Endothelial cell of umbilical vein (primary cell): ENCODE measurements around the gene SLC16A7. TPM values are rescaled to one million over a fixed set of nuclear protein-coding genes. Genes with fewer than 3 reads are reported as not detected.

Experiments
- BruUV-seq: library from RNA; stranded (reverse); fragments of 400-500 nt; replicated peaks from 2 replicates; lab custom pipeline; 2021; lab: Mats Ljungman, UMichigan
- CTCF ChIA-PET: fragments of 300-600, 350-600 bp; sonication (Branson Sonifier 250); formaldehyde crosslinking; loops from one replicate; lab custom pipeline; 2021; ENCODE audit warnings: antibody characterized with exemption, inconsistent platforms; lab: Charles Lee
- POLR2A ChIA-PET: fragments of 300-600, 350-600 bp; sonication (Branson Sonifier 250); formaldehyde crosslinking; loops from one replicate; lab custom pipeline; 2021; ENCODE audit warnings: antibody characterized with exemption, inconsistent platforms; lab: Charles Lee
- DNase-seq: peaks from one replicate; pipeline ENCODE4 v3.0.0-alpha.2; 2011; ENCODE audit warnings: low read depth, low spot score
- FAIRE-seq: peaks from 2 replicates; lab custom pipeline; 2011; peaks lifted over from hg19 to GRCh38; lab: Jason Lieb, UNC
- H2AFZ ChIP-seq: 2 replicates; pipeline ENCODE4 v1.6.0; 2012; ENCODE audit warnings: low read depth, low read length, control low read depth, inconsistent platforms
- H3K27ac ChIP-seq: 2 replicates; pipeline ENCODE4 v1.5.1; 2011; ENCODE audit warnings: low read depth, mild to moderate bottlenecking, control low read depth, low read length, moderate library complexity; ENCODE audit not compliant: insufficient read depth
- H3K27me3 ChIP-seq, 2 experiments: 2 replicates each; pipeline versions ENCODE4 v1.6.0 to v1.6.1; 2011; ENCODE audit warnings: low read length in 2 of 2, mixed read lengths in 1 of 2; ENCODE audit not compliant: control insufficient read depth in 2 of 2, insufficient read depth in 2 of 2
- H3K36me3 ChIP-seq, 2 experiments: 2 replicates in 1 of 2; 3 replicates in 1 of 2; pipeline ENCODE4 v1.5.1; 2011; ENCODE audit warnings: low read length in 2 of 2, mild to moderate bottlenecking in 1 of 2, moderate library complexity in 1 of 2; ENCODE audit not compliant: control insufficient read depth in 2 of 2, insufficient read depth in 2 of 2; ENCODE audit errors: extremely low read depth in 1 of 2
- H3K4me1 ChIP-seq: 3 replicates; pipeline ENCODE4 v1.5.1; 2011; ENCODE audit warnings: mild to moderate bottlenecking, low read length; ENCODE audit not compliant: control insufficient read depth, insufficient read depth; ENCODE audit errors: extremely low read depth
- H3K4me2 ChIP-seq: 2 replicates; pipeline ENCODE4 v1.6.1; 2011; ENCODE audit warnings: low read length, control low read depth, mixed read lengths; ENCODE audit not compliant: insufficient read depth
- H3K4me3 ChIP-seq, 3 experiments: fragments of 200-600 bp in 1 of 3; sonication (generic), shearing (Covaris generic) in 1 of 3; replicated peaks in 1 of 3; 2 replicates each; pipeline ENCODE4 v1.5.1; 2011 to 2016; ENCODE audit warnings: control low read depth in 3 of 3, low read length in 3 of 3, mild to moderate bottlenecking in 2 of 3, inconsistent platforms in 1 of 3, low read depth in 1 of 3, moderate library complexity in 1 of 3; ENCODE audit not compliant: insufficient read depth in 1 of 3
- H3K79me2 ChIP-seq: 2 replicates; pipeline ENCODE4 v1.6.0; 2012; ENCODE audit warnings: low read length, inconsistent platforms; ENCODE audit not compliant: control insufficient read depth, insufficient read depth
- H3K9ac ChIP-seq: replicated peaks from 2 replicates; pipeline ENCODE3; 2011; ENCODE audit warnings: low read length, control low read depth; ENCODE audit not compliant: insufficient read depth; ENCODE audit errors: extremely low read depth
- H3K9me1 ChIP-seq: replicated peaks from 3 replicates; pipeline ENCODE4 v1.6.0; 2011; ENCODE audit warnings: mild to moderate bottlenecking, low read length; ENCODE audit not compliant: control insufficient read depth, insufficient read depth; ENCODE audit errors: extremely low read depth
- H3K9me3 ChIP-seq: replicated peaks from 2 replicates; pipeline ENCODE4 v1.5.1; 2012; ENCODE audit warnings: low read length, inconsistent platforms; ENCODE audit not compliant: control insufficient read depth, insufficient read depth
- H4K20me1 ChIP-seq: replicated peaks from 2 replicates; pipeline ENCODE3; 2011; ENCODE audit warnings: mild to moderate bottlenecking, low read length; ENCODE audit not compliant: control insufficient read depth, insufficient read depth; ENCODE audit errors: extremely low read depth
- CTCF ChIP-seq, 2 donors: IDR thresholded peaks; 1 replicate in 1 of 2; 2 replicates in 1 of 2; pipeline ENCODE4 v1.5.1; 2011; ENCODE audit warnings: low read length in 2 of 2, mild to moderate bottlenecking in 2 of 2, moderate library complexity in 2 of 2, control low read depth in 1 of 2, inconsistent platforms in 1 of 2, low read depth in 1 of 2; ENCODE audit not compliant: insufficient read depth in 1 of 2; ENCODE audit errors: extremely low read depth in 1 of 2
- EZH2 ChIP-seq: IDR thresholded peaks from 2 replicates; pipeline ENCODE4 v1.6.1; 2012; ENCODE audit warnings: borderline replicate concordance, low read depth, mild to moderate bottlenecking, moderate library complexity, low read length, inconsistent platforms; ENCODE audit not compliant: severe bottlenecking
- FOS ChIP-seq: IDR thresholded peaks from 2 replicates; pipeline ENCODE4 v1.6.1; 2011; ENCODE audit warnings: mild to moderate bottlenecking, low read length, moderate library complexity, borderline replicate concordance; ENCODE audit not compliant: insufficient read depth
- GATA2 ChIP-seq: IDR thresholded peaks from 2 replicates; pipeline ENCODE4 v1.7.0; 2011; ENCODE audit warnings: low read depth, mild to moderate bottlenecking, moderate library complexity, mixed read lengths, low read length; ENCODE audit not compliant: insufficient read length, insufficient read depth
- JUN ChIP-seq: IDR thresholded peaks from 2 replicates; pipeline ENCODE4 v1.6.1; 2011; ENCODE audit warnings: borderline replicate concordance, low read depth; ENCODE audit not compliant: insufficient read length, insufficient read depth
- MYC ChIP-seq: IDR thresholded peaks from one replicate; pipeline ENCODE4 v1.6.1; 2011; ENCODE audit warnings: mild to moderate bottlenecking, low read depth, low read length
- POLR2A ChIP-seq: IDR thresholded peaks from 2 replicates; pipeline ENCODE4 v1.6.1; 2012; ENCODE audit warnings: low read depth, mild to moderate bottlenecking, control low read depth, low read length
- POLR2AphosphoS5 ChIP-seq: IDR thresholded peaks from 2 replicates; pipeline ENCODE4 v1.6.1; 2012; ENCODE audit warnings: low read depth, mild to moderate bottlenecking, control low read depth, low read length, moderate library complexity; ENCODE audit not compliant: insufficient read depth
- dilution Hi-C: fragments of 300-500 bp; cut with MboI; formaldehyde crosslinking; loops from one replicate; pipeline ENCODE4 v1.15.0; 2019; ENCODE audit warnings: low sequenced_read_pairs; ENCODE audit not compliant: extremely low pct_ligation_motif_present
- intact Hi-C: fragments of 100-400 bp; cut with micrococcal nuclease; formaldehyde crosslinking; loops from one replicate; pipeline ENCODE4 v1.10.0; 2022
- polyA plus RNA-seq, 4 experiments: library from polyadenylated mRNA; depleted of rRNA in 3 of 4; stranded (reverse) in 3 of 4; unstranded in 1 of 4; fragments of >200 nt; gene quantifications; 2 replicates each; pipeline versions ENCODE4 v1.2.1 to v1.2.3, GENCODE V29; 2011 to 2012; ENCODE audit warnings: missing spikeins in 1 of 4
- total RNA-seq: library from RNA; stranded (reverse); gene quantifications from 2 replicates; pipeline ENCODE4 v1.2.3, GENCODE V29; 2021
- TF ChIP-seq, protein P1 (sequence below): IDR thresholded peaks from 2 replicates; pipeline ENCODE4 v1.6.1; 2011; ENCODE audit not compliant: insufficient read depth, insufficient read length

The SLC16A7 gene
- total and polyA plus RNA-seq, 2 donors (not counting 3 experiments of a cell fraction or from before 2014, with no cell fraction given), result 2.9 to 8.9 TPM

- TF ChIP-seq CTCF (IDR thresholded peaks at IDR 0.05; ENCODE audit: extremely low read depth in 1 of 2, insufficient read depth in 1 of 2, low read depth in 1 of 2, low read length in 2 of 2), result no peak
- TF ChIP-seq POLR2AphosphoS5, result no peak
- TF ChIP-seq JUN, result no peak
- TF ChIP-seq, protein P1, sequence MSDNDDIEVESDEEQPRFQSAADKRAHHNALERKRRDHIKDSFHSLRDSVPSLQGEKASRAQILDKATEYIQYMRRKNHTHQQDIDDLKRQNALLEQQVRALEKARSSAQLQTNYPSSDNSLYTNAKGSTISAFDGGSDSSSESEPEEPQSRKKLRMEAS, result no peak
- no peak for TF ChIP-seq POLR2A
- no peak for TF ChIP-seq MYC
- no peak for TF ChIP-seq FOS
- TF ChIP-seq EZH2, result no peak
- no peak for TF ChIP-seq GATA2
- Histone ChIP-seq H3K4me2 (no peak overlapping the region), H3K4me3 (no peak overlapping the region), H3K9ac (no peak overlapping the region), H2AFZ (no peak overlapping the region), H3K36me3 (no peaks in the 10 kb centered on the region), H3K27ac (no peak overlapping the region), H3K9me3 (no peaks in the 10 kb centered on the region), H3K9me1 (no peaks in the 10 kb centered on the region), H4K20me1 (no peaks in the 10 kb centered on the region), H3K79me2 (no peaks in the 10 kb centered on the region), H3K27me3 (no peaks in the 10 kb centered on the region), H3K4me1 (no peaks in the 10 kb centered on the region)
- DNase-seq, result no peak
- CTCF ChIA-PET, result no interaction called here
- FAIRE-seq, result no peak
- POLR2A ChIA-PET, result no interaction called here
- dilution Hi-C loops (no loop called here), intact Hi-C loops (no loop called here)
- BruUV-seq, result no TSS peak
Observed at GRCh38 chr12:59643550-59643949, 47.7 kb downstream of the SLC16A7 start.
